Superior temporal gyrus (tissue), 1 donor: ENCODE results near the gene TM4SF1.
"Not testable (repeated sequence)": the region's sequence is repeated elsewhere in the genome, so short reads cannot be mapped to it uniquely, and the experiment has no call there.

Experiments
- DNase-seq: peaks from one replicate; pipeline ENCODE4 v3.0.0-alpha.2; 2016; ENCODE audit errors: extremely low spot score

The TM4SF1 gene

DNA sequence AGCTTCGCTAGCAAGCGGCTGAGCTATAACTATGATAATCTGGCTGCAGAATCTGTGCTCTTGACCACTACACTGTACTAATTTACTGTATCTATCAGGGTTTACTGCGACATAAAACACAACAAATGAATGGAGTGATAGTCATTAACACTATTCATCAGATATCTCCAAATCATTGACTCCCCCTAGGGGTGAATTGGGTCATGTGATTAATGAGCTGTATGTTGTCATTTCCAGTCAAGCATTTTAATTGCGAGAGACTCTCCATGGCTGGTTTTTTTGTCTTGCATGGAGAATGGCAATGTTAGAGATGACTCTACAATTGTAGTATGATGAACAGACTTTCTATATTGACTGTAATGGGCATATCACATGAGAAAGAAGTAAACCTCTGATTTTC is 33.5 kb downstream of the TM4SF1 start:
- DNase-seq = no peak

DNA sequence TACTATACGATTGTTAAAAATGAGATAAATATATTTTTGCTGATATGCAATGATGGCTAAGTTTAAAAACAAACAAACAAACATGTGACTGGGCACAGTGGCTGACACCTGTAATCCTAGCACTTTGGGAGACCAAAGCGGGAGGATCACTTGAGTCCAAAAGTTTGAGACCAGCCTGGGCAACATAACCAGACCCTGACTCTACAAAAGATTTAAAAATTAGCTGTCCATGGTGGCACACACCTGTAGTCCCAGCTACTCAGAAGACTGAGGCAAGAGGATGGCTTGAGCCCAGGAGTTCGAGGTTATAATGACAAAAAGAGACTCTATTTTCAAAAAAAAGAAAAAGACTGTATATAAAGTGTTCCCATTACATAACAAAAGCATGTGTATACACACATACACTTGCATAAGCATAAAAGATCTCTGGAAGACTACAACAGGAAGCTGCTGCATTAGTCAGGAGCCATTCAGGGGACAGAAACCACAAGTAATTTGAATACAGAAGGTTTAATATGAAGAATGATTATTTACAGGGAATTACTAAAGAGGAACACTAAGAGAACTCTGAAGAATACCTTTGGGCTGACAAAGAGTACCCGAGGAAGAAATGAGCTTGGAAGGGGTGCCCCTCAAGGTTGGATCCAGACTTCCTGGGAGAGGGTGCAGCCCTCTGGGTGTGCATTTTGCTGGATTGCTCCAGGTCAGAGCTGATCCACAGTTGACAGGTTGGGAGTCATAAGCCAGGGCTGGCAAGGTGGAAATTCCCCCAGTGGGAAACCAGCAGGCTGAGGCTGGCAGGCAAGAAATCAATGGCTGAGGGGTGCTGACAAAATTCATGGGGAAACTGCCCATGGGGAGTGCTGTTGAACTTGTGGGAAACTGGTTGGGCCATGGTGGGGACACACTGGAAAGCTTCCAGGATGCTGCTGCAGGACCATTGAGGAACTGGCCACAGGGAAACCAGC is 34.8 kb downstream of the TM4SF1 start:
- no peak for DNase-seq

GRCh38 chr3:149340310-149340933 is 37.0 kb downstream of the TM4SF1 start:
- no peak for DNase-seq

DNA sequence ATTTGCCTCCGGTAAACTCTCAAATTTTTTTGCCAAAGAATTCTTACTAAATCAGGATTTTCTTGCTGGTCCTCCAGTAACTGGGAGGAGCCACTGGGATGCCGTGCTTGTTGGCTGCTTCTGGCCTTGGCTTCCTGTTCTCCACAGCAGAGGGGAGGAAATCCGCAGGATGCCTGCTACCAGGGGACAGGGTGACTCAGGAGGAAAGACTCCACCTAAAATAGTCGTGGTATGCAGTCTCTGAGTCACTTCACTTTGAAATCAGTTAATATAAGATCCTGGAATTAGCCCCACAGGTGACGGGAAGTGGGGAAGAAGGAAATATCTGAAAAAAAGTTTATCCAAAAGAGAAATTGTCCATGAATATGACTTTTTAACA is 37.5 kb downstream of the TM4SF1 start:
- no peak for DNase-seq

GRCh38 chr3:149337486-149337885 is 40.0 kb downstream of the TM4SF1 start:
- DNase-seq = not testable (repeated sequence)

DNA sequence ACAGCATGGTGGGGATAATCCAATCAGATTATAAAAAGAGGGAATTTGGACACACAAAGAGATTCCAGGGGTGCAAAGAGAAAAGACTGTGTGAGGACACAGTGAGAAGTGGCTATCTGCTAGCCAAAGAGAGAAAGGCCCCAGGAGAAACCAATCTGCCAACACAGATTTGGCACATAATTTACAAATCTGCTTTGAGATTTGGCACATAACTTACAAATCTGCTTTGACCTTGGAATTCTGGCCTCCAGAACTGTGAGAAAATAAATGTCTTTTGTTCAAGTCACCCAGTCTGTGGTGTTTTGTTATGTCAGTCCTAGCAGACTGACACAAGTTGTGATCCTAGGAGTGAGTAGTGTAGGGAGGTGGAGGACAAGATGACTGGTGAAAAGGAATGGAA is 40.5 kb downstream of the TM4SF1 start:
- DNase-seq = no peak

DNA sequence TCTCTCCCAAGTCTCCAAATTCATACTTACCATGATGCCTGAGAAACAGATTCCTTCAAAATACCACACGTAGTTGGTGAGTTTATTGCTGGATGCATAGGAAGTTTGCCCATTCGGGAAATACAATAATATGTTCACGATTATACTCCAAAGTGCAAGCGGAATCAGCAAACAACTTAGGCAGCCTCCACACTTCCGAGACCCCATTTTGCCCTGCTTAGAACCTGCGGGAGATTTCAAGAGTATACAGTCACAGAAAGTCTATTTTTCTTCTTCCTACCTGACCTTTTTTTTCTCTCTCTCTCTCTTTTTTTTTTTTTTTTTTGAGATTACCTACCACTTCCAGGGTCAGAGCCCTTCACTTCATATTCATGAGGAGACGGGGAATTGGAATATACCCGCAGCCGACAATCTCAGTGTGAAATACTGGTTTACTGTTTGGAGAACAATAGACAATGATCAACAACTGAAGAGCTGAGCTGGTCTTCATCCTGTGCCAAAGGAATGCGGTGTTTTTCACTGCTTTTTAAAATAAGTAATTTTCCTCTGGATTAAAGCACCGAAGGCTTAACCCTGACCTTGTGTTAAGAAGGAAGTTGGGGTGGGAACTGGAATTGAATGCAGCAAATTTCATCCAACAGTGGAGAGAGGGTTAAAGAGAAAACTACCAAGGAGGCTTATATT is 44.1 kb downstream of the TM4SF1 start, which contains the start of gene TM4SF18:
TSS of gene TM4SF18 (minus strand) at position 461 of the 684 bp plus-strand sequence. CDS start at position 207, 254 bp downstream.
- DNase-seq = peak; percentile 51

DNA sequence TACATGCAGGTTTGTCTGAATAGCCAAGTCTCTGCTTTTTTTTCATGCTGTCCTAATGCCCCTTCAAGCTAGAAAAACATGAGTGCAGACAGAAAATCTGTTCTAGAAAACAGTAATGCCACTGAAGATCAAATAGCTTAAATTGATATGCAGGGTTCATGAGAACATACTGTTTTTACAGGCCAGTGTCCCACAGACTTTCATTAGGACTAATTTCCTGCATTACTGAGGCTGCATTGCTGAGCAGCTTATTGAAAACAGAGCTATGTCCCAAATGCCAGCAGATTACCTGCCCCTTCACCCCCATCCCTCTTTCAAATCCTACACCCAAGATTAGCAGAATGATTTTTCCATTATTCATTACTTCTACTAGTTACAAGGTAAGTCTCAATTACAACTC is 44.7 kb downstream of the TM4SF1 start:
- no peak for DNase-seq

GRCh38 chr3:149332227-149332765 is 45.2 kb downstream of the TM4SF1 start:
- DNase-seq = no peak

- DNase-seq = no peak
Measured at GRCh38 chr3:149331396-149331795, 46.1 kb downstream of the TM4SF1 start.

- DNase-seq = no peak
Measured at GRCh38 chr3:149330609-149331331, 46.7 kb downstream of the TM4SF1 start.

GRCh38 chr3:149327156-149327555 is 50.3 kb downstream of the TM4SF1 start:
- DNase-seq = no peak

- DNase-seq = no peak
Measured at GRCh38 chr3:149325581-149325980, 51.9 kb downstream of the TM4SF1 start.

GRCh38 chr3:149324332-149324731 is 53.1 kb downstream of the TM4SF1 start:
- no peak for DNase-seq

DNA sequence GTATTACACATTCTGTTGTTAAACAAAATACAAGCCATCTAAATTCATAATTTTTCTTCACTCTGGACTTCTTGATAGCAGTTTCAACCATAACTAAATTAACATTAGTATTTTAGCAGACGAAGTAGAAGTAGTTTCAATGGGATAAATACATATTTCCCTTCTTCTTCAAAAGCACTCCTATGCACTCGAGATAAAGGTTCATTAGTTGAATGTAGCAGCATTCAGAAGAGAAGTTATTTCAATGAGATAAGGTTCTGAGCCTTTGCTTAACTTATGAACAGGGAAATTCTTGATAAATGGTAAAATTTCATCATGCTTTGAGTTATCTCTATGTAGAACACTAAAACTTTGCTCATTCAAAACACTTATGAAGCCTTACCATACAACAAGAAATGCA is 55.8 kb downstream of the TM4SF1 start:
- DNase-seq = no peak

DNA sequence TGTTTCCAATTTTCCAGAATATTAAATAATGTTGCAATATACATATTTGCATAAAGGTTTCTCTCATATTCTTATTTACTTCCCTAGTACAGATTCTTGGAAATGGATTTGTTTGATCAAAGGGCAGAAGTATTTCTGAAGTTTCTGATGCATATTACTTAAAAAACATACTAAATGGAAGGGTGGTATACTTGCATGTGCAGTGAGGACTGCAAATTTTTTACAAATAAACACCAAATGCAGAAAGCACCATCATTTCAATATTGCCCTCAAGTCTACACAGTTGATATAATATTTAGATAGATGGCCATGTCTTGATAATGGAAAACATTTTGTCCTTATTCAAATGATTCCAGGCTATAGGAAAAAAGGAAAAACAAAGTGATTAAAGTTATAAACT is 56.3 kb downstream of the TM4SF1 start:
- no peak for DNase-seq

GRCh38 chr3:149319750-149320149 is 57.7 kb downstream of the TM4SF1 start:
- no peak for DNase-seq
